Stimulated activated CD4-positive, alpha-beta T cell treated with anti-CD3 and anti-CD28 coated beads, Interleukin-1b, Interleukin-23, amount 100 ng/mL, for 48 hours (primary cell): Measurements from ENCODE around the gene PLA2G6.

Experiments
- DNase-seq: peaks from one replicate; pipeline ENCODE4 v3.0.0-alpha.2; 2020

PLA2G6 gene

GRCh38 chr22:38181453-38182200 is at the start of gene PLA2G6:
Gene PLA2G6 (minus strand): TSS chr22:38181830. CDS start chr22:38169426, 12,404 bp downstream.
- peak; percentile 99 for DNase-seq

GRCh38 chr22:38230916-38231315 is 49.3 kb upstream of the PLA2G6 start:
- DNase-seq: no peak

GRCh38 chr22:38230108-38230825 is 48.6 kb upstream of the PLA2G6 start:
- DNase-seq: no peak

GRCh38 chr22:38228873-38229740 is 47.5 kb upstream of the PLA2G6 start:
- no peak for DNase-seq

GRCh38 chr22:38228326-38228872 is 46.8 kb upstream of the PLA2G6 start:
- no peak for DNase-seq

- DNase-seq: no peak
Observed at GRCh38 chr22:38226853-38227649, 45.4 kb upstream of the PLA2G6 start.

GRCh38 chr22:38223289-38223960 is 41.8 kb upstream of the PLA2G6 start:
- DNase-seq: no peak

GRCh38 chr22:38222797-38223119 is 41.1 kb upstream of the PLA2G6 start:
- no peak for DNase-seq

- DNase-seq: no peak
Observed at GRCh38 chr22:38221908-38222796, 40.5 kb upstream of the PLA2G6 start.

GRCh38 chr22:38221407-38221806 is 39.8 kb upstream of the PLA2G6 start:
- DNase-seq: no peak

GRCh38 chr22:38220653-38221386 is 39.2 kb upstream of the PLA2G6 start:
- DNase-seq: no peak

GRCh38 chr22:38220163-38220562 is 38.5 kb upstream of the PLA2G6 start:
- no peak for DNase-seq

- no peak for DNase-seq
Observed at GRCh38 chr22:38219632-38220031, 38.0 kb upstream of the PLA2G6 start.

GRCh38 chr22:38218661-38219622 is 37.3 kb upstream of the PLA2G6 start:
- peak; percentile 48 for DNase-seq

- DNase-seq: no peak
Observed at GRCh38 chr22:38215156-38216038, 33.8 kb upstream of the PLA2G6 start.

- peak; percentile 62 for DNase-seq
Observed at GRCh38 chr22:38214302-38215056, 32.8 kb upstream of the PLA2G6 start.

- DNase-seq: no peak
Observed at GRCh38 chr22:38213990-38214301, 32.3 kb upstream of the PLA2G6 start.
